Lung (tissue), 12 donors: ENCODE measurements around the gene DHX32. TPM values are rescaled to one million over a fixed set of nuclear protein-coding genes. Genes with fewer than 3 reads are reported as not detected.
A peak's percentile ranks its signal among the peaks of the same experiment; 100 is the strongest.
"Not testable (repeated sequence)": the region's sequence is repeated elsewhere in the genome, so short reads cannot be mapped to it uniquely, and the experiment has no call there.

Source experiments
- ATAC-seq: fragments of 200-7000 bp; cut with Tn5 transposase; one replicate; pipeline ENCODE4 v1.9.1; 2020; ENCODE audit warnings: moderate number of reproducible peaks; ENCODE audit not compliant: insufficient read depth, low FRiP score
- DNase-seq, 3 donors: peaks; one replicate each; pipeline ENCODE4 v3.0.0-alpha.2; 2013 to 2017
- H3K27ac ChIP-seq, 2 donors: one replicate each; pipeline ENCODE4 v1.5.1; 2013; ENCODE audit warnings: mild to moderate bottlenecking in 2 of 2, moderate library complexity in 2 of 2, control low read depth in 1 of 2, inconsistent platforms in 1 of 2, low read depth in 1 of 2, low read length in 1 of 2
- H3K27me3 ChIP-seq, 3 donors: one replicate each; pipeline ENCODE4 v1.5.1; 2013; ENCODE audit warnings: low read length in 2 of 3; ENCODE audit not compliant: control insufficient read depth in 3 of 3, insufficient read depth in 3 of 3
- H3K36me3 ChIP-seq, 4 donors: one replicate each; pipeline ENCODE4 v1.5.1; 2013; ENCODE audit warnings: low read length in 4 of 4, mild to moderate bottlenecking in 1 of 4, moderate library complexity in 1 of 4; ENCODE audit not compliant: control insufficient read depth in 4 of 4, insufficient read depth in 4 of 4
- H3K4me1 ChIP-seq, 5 donors: one replicate each; pipeline ENCODE4 v1.5.1; 2013; ENCODE audit warnings: low read length in 5 of 5, mild to moderate bottlenecking in 2 of 5, moderate library complexity in 1 of 5; ENCODE audit not compliant: control insufficient read depth in 5 of 5, insufficient read depth in 5 of 5
- H3K4me3 ChIP-seq: one replicate; pipeline ENCODE4 v1.5.1; 2013; ENCODE audit warnings: mild to moderate bottlenecking, control low read depth, moderate library complexity
- H3K9ac ChIP-seq, 2 donors: one replicate each; pipeline ENCODE4 v1.5.1; 2013; ENCODE audit warnings: low read length in 2 of 2, control low read depth in 1 of 2; ENCODE audit not compliant: insufficient read depth in 1 of 2
- H3K9me3 ChIP-seq, 4 donors: one replicate each; pipeline ENCODE4 v1.5.1; 2013; ENCODE audit warnings: low read length in 3 of 4, mild to moderate bottlenecking in 1 of 4, moderate library complexity in 1 of 4; ENCODE audit not compliant: control insufficient read depth in 4 of 4, insufficient read depth in 3 of 4
- CTCF ChIP-seq: IDR thresholded peaks from 2 replicates; pipeline ENCODE4 v1.5.1; 2012; ENCODE audit warnings: mild to moderate bottlenecking; ENCODE audit errors: control extremely low read depth, extremely low read depth
- WGBS, 2 donors: extraction: QIAGEN DNeasy Blood & Tissue Kit; methylation state at CpG; one replicate each; pipeline ENCODE4 v1.1.7; 2013; 5-methylcytosine and 5-hydroxymethylcytosine counted together
- polyA plus RNA-seq, 2 donors: library from polyadenylated mRNA; stranded (reverse); fragments of 200-250 nt; gene quantifications; one replicate each; pipeline ENCODE4 v1.2.1, GENCODE V29; 2013
- total RNA-seq, 2 donors: library from RNA; depleted of rRNA in 1 of 2; stranded (reverse); fragments of >200 nt in 1 of 2; gene quantifications; one replicate each; pipeline ENCODE4 v1.2.1, GENCODE V29; 2014 to 2021
- donor health status: control.
- donor health status: control.
- donor health status: Bipolar disorder and iron deficiency.
- donor health status: healthy.
- donor health status: DM: yes; HTN: yes; CAD: no.

Gene DHX32
- total and polyA plus RNA-seq, 4 donors = 15.2 to 33.8 (median 25.5) TPM

- not testable (repeated sequence) for H3K27ac ChIP-seq, H3K9me3 ChIP-seq, H3K9ac ChIP-seq, H3K36me3 ChIP-seq, DNase-seq, H3K27me3 ChIP-seq, H3K4me3 ChIP-seq, ATAC-seq
- peaks cover 0 to 10% (median 0%) of the 10 kb centered on the region in 5 donors for H3K4me1 ChIP-seq
- WGBS, 2 donors = 65 to 84% methylated on average over 3 of the region's 3 CpGs
Measured at GRCh38 chr10:125894176-125894575, 13.1 kb upstream of the DHX32 start.

- DNase-seq, H3K9me3 ChIP-seq, H3K4me3 ChIP-seq, H3K27me3 ChIP-seq, H3K27ac ChIP-seq, H3K9ac ChIP-seq, ATAC-seq, H3K36me3 ChIP-seq: not testable (repeated sequence)
- 67 to 78% methylated on average over 5 of the region's 5 CpGs for WGBS, 2 donors
- H3K4me1 ChIP-seq = peaks cover 0 to 13% (median 0%) of the 10 kb centered on the region in 5 donors
Measured at GRCh38 chr10:125892402-125892801, 11.3 kb upstream of the DHX32 start.

GRCh38 chr10:125889441-125889840, 8.3 kb upstream of the DHX32 start:
- H3K27me3 ChIP-seq, DNase-seq, H3K36me3 ChIP-seq, H3K9me3 ChIP-seq, H3K4me3 ChIP-seq, H3K9ac ChIP-seq, ATAC-seq, H3K27ac ChIP-seq: not testable (repeated sequence)
- 70 to 92% methylated on average over 4 of the region's 4 CpGs for WGBS, 2 donors
- peaks cover 0 to 17% (median 0%) of the 10 kb centered on the region in 5 donors for H3K4me1 ChIP-seq

GRCh38 chr10:125886914-125887512, 5.9 kb upstream of the DHX32 start:
- no peaks in the 10 kb centered on the region for H3K27me3 ChIP-seq
- peaks cover 0 to 2% (median 1%) of the 10 kb centered on the region in 4 donors for H3K36me3 ChIP-seq
- H3K4me1 ChIP-seq = peaks cover 0 to 12% (median 0%) of the 10 kb centered on the region in 5 donors
- TF ChIP-seq CTCF = no peak
- DNase-seq (no peak), ATAC-seq (no peak)
- no peak overlapping the region for H3K9ac ChIP-seq
- 84 to 91% methylated on average over 3 of the region's 3 CpGs for WGBS, 2 donors
- H3K27ac ChIP-seq = no peak overlapping the region
- no peaks in the 10 kb centered on the region for H3K9me3 ChIP-seq
- no peak overlapping the region for H3K4me3 ChIP-seq

GRCh38 chr10:125883211-125883610, 2.1 kb upstream of the DHX32 start:
- ATAC-seq (no peak), DNase-seq (no peak)
- H3K36me3 ChIP-seq = peaks cover 0 to 4% (median 1%) of the 10 kb centered on the region in 4 donors
- H3K4me1 ChIP-seq = peaks cover 0 to 14% (median 10%) of the 10 kb centered on the region in 5 donors
- no peak overlapping the region for H3K9ac ChIP-seq
- no peaks in the 10 kb centered on the region for H3K9me3 ChIP-seq
- no peak overlapping the region for H3K4me3 ChIP-seq
- no peak for TF ChIP-seq CTCF
- H3K27ac ChIP-seq = peak overlapping the region in 1 of 2 donors; percentile 66
- WGBS, 2 donors = 92 to 93% methylated on average over 3 of the region's 3 CpGs
- no peaks in the 10 kb centered on the region for H3K27me3 ChIP-seq
